NCI-H187 treated with DMSO at 0.1 percent for 48 hours (cell line): Measurements from ENCODE around the gene CHST3.

Experiments
- DNase-seq: peaks from one replicate; lab custom pipeline; 2025; lab: John Stamatoyannopoulos, UW

The CHST3 gene

DNA sequence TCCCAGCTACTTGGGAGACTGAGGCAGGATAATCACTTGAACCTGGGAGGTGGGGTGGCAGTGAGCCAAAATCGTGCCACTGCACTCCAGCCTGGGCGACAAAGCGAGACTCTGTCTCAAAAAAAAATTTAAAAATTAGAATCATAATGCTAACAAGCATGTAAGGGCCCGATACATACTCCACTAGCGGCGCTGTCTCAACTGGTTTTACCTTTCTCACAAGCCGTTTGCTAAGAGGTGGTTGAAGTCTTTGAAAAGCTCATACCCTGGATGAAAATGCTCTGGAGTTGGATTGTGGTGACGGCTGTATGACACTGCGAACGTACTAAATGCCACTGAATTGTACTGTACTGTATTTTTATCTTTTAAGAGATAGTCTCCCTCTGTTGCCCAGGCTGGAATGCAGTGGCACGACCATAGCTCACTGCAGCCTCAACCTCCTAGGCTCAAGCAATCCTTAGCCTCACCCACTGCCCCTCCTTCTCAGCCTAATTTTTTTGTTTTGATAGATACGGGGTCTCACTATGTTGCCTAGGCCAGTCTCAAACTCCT lies 94.2 kb downstream of the CHST3 start:
- DNase-seq = no peak

DNA sequence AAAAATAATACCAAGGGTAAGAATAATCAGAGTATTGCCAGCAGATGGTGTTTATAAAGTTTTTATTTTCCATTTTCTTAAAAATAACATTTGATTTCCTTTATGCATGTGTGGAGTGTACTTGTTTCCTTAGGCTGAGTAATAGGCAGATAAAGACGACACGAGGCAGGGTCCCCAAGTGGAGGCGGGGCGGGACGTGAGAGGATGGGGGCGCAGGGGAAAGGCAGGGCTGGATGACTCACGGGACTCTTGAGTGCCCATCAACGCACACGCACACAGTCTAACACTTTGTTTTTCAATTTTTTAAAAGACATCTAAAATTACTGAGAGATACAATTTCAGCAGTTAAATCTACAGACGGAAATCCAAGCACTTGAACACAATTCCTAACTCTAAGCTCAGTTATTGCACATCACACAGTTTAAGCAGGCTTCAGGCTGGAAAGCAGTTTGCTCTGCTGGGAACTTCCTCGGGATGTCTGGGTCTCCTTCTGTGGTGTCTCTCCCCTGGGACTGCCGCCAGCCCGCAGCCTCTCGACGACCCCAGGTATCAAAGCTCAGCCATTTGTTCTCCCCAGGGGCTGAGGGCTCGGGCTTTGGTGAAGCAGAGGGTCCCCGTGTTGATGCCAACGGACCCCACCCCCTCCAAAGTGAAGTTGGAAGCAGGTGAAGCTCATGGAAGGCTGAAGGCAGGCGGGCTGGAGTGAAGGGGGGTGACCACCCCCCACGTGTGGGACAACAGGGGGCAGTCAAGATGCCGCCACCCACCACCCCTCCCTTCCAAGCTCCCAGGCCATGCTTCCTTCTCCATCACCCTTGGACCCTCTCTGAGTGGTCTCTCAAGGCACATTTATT lies 95.0 kb downstream of the CHST3 start:
- DNase-seq = no peak

GRCh38 chr10:72059843-72060822 lies 95.9 kb downstream of the CHST3 start:
- no peak for DNase-seq

DNA sequence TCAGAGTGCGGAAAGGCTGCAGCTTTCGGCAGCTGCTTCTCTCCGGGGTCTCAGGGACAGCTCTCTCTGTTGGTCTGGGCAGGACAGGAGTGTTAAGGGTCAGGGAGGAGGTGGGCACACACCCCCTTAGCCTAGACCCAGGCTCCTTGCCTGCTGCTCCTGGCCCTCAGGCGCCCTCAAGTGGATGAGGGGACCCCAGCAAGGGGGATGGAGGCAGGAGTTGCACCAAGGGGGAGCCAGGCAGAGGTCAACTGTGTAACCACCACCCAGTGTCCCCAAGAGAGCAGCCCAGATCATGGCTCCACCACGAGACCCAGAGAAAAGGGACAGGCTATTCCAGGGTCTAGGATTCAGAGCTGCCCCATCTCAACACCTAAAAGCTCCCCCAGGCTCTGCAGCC lies 97.3 kb downstream of the CHST3 start:
- DNase-seq = no peak

GRCh38 chr10:72061930-72062329 lies 97.7 kb downstream of the CHST3 start:
- no peak for DNase-seq

DNA sequence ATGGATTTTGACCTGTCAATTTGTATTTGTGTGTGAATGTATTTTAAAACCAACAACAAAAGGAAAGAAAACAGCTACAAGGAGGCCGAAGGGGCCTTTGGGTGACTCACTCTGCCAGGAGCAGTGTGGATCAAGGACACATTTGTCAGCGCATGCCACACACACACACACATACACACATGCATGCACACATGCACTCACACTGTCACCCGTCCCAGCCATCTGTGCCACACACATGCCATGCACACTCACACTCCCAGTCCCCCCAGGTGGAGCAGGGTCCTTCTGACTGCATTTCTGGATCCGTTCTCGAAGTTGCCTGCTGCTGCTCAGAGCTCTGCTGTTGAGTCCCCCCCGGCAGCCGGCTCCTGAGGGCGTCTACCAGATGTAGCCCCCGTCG lies 98.2 kb downstream of the CHST3 start:
- no peak for DNase-seq
